ENCODE results near the gene EGR1.
"Not testable (repeated sequence)": the region's sequence is repeated elsewhere in the genome, so short reads cannot be mapped to it uniquely, and the experiment has no call there.

EGR1 gene

GRCh38 chr5:138469540-138470321, 4.5 kb downstream of the EGR1 start:
- DNase-seq, result no peak

- no peak for DNase-seq
These were observed 5.2 kb downstream of the EGR1 start for GRCh38 chr5:138470322-138471051.

- no peak for DNase-seq
These were observed 5.7 kb downstream of the EGR1 start for GRCh38 chr5:138471052-138471361.

GRCh38 chr5:138472353-138472752, 7.1 kb downstream of the EGR1 start:
- DNase-seq, result no peak

- DNase-seq, result not testable (repeated sequence)
These were observed 7.9 kb downstream of the EGR1 start for GRCh38 chr5:138473151-138473550.

GRCh38 chr5:138476918-138477317, 11.6 kb downstream of the EGR1 start:
- DNase-seq, result no peak

GRCh38 chr5:138482638-138483037, 17.4 kb downstream of the EGR1 start:
- DNase-seq, result no peak

- no peak for DNase-seq
These were observed 23.2 kb downstream of the EGR1 start for GRCh38 chr5:138488481-138488945.

GRCh38 chr5:138489683-138490061, 24.4 kb downstream of the EGR1 start:
- DNase-seq, result peak in 1 of 2 experiments; percentile 63

GRCh38 chr5:138490648-138491283, 25.5 kb downstream of the EGR1 start:
- no peak for DNase-seq

- no peak for DNase-seq
These were observed 26.0 kb downstream of the EGR1 start for GRCh38 chr5:138491284-138491648.

GRCh38 chr5:138491669-138492559, 26.6 kb downstream of the EGR1 start:
- DNase-seq, result peak; percentile 58 to 74

GRCh38 chr5:138492560-138493045, 27.3 kb downstream of the EGR1 start:
- DNase-seq, result no peak

GRCh38 chr5:138495351-138495750, 30.1 kb downstream of the EGR1 start:
- no peak for DNase-seq

GRCh38 chr5:138498376-138498775, 33.1 kb downstream of the EGR1 start:
- no peak for DNase-seq

GRCh38 chr5:138502121-138502520, 36.8 kb downstream of the EGR1 start:
- DNase-seq, result no peak

GRCh38 chr5:138502521-138502920, 37.2 kb downstream of the EGR1 start:
- no peak for DNase-seq

GRCh38 chr5:138503487-138504270, 38.4 kb downstream of the EGR1 start:
- peak; percentile 53 to 61 for DNase-seq

- no peak for DNase-seq
These were observed 39.5 kb downstream of the EGR1 start for GRCh38 chr5:138504799-138505198.

GRCh38 chr5:138506370-138507306, 41.4 kb downstream of the EGR1 start:
- no peak for DNase-seq

- DNase-seq, result not testable (repeated sequence)
These were observed 42.2 kb downstream of the EGR1 start for GRCh38 chr5:138507485-138507884.
